Neural progenitor cell (in vitro differentiated cells): ENCODE measurements around the gene ZBTB26.

Source experiments
- EZH2phosphoT487 ChIP-seq: fragments of 200-600 bp; sonication (generic); IDR thresholded peaks from 2 replicates; pipeline ENCODE4 v1.6.1; 2017; ENCODE audit warnings: antibody characterized with exemption
- TF ChIP-seq, protein P1 (sequence below): fragments of 200-600 bp; sonication (generic); IDR thresholded peaks from 2 replicates; pipeline ENCODE4 v1.5.1; 2017; ENCODE audit warnings: antibody characterized with exemption, mild to moderate bottlenecking

- TF ChIP-seq, protein P1, sequence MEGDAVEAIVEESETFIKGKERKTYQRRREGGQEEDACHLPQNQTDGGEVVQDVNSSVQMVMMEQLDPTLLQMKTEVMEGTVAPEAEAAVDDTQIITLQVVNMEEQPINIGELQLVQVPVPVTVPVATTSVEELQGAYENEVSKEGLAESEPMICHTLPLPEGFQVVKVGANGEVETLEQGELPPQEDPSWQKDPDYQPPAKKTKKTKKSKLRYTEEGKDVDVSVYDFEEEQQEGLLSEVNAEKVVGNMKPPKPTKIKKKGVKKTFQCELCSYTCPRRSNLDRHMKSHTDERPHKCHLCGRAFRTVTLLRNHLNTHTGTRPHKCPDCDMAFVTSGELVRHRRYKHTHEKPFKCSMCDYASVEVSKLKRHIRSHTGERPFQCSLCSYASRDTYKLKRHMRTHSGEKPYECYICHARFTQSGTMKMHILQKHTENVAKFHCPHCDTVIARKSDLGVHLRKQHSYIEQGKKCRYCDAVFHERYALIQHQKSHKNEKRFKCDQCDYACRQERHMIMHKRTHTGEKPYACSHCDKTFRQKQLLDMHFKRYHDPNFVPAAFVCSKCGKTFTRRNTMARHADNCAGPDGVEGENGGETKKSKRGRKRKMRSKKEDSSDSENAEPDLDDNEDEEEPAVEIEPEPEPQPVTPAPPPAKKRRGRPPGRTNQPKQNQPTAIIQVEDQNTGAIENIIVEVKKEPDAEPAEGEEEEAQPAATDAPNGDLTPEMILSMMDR = no peak
- no peak for TF ChIP-seq EZH2phosphoT487
Observed at GRCh38 chr9:122879443-122879842, 51.9 kb downstream of the ZBTB26 start.
